Activated CD4-positive, alpha-beta T cell treated with anti-CD3 and anti-CD28 coated beads, Interleukin-2, amount 10 ng/mL, durations not matched to agents 24 days and 14 days (primary cell): Measurements from ENCODE around the gene SKAP1. TPM values are rescaled to one million over a fixed set of nuclear protein-coding genes. Genes with fewer than 3 reads are reported as not detected.
"Not testable (repeated sequence)": the region's sequence is repeated elsewhere in the genome, so short reads cannot be mapped to it uniquely, and the experiment has no call there.

Experiments
- DNase-seq: peaks from one replicate; pipeline ENCODE4 v3.0.0; 2022
- H3K27ac Mint-ChIP-seq: one replicate; pipeline ENCODE4 v1.8.0; 2022; ENCODE audit warnings: mild to moderate bottlenecking, mixed read lengths
- H3K27me3 Mint-ChIP-seq: one replicate; pipeline ENCODE4 v1.8.0; 2022; ENCODE audit warnings: mixed read lengths
- H3K36me3 Mint-ChIP-seq: one replicate; pipeline ENCODE4 v1.8.0; 2022; ENCODE audit warnings: low read depth, mild to moderate bottlenecking, mixed read lengths
- H3K4me1 Mint-ChIP-seq: one replicate; pipeline ENCODE4 v1.8.0; 2021; ENCODE audit warnings: mixed read lengths
- H3K4me3 Mint-ChIP-seq: one replicate; pipeline ENCODE4 v1.8.0; 2022; ENCODE audit warnings: mild to moderate bottlenecking, moderate library complexity, mixed read lengths
- H3K9me3 Mint-ChIP-seq: one replicate; pipeline ENCODE4 v1.8.0; 2021; ENCODE audit warnings: mixed read lengths
- intact Hi-C: fragments of 100-400 bp; cut with micrococcal nuclease; formaldehyde crosslinking; loops from one replicate; pipeline ENCODE4 v1.15.1; 2023
- total RNA-seq: library from RNA; stranded (reverse); gene quantifications from 2 replicates; pipeline ENCODE4 v1.2.3, GENCODE V29; 2022

Gene SKAP1
- total RNA-seq, 1 donor from 2014 or later = 59.3 TPM

DNA sequence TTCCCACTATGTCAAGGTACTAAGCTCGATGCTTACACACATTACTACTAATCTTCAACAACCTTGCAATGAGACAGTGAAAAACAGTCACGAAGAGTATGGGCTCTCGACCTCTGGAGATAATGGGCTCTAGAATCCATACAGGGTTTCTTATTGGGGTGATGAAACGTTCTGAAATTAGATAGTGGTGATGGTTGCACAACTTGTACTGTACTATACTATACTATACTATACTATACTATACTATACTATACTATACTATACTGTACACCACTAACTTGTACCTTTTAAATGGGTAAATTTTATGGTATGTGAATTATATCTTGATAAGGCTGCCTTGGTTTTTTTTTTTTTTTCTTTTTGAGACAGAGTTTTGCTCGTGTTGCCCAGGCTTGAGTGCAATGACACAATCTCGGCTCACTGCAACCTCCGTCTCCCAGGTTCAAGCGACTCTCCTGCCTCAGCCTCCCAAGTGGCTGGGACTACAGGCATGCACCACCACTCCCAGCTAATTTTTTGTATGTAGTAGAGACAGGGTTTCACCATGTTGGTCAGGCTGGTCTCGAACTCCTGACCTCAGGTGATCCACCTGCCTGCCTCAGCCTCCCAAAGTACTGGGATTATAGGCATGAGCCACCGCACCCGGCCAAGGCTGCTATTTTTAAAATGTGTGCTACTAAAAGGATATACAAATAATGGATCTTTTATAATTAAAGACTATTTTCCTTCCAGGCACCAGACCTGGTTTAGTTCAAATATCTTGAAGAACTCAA is 69.0 kb downstream of the SKAP1 start:
- H3K4me3 Mint-ChIP-seq, H3K27ac Mint-ChIP-seq, H3K9me3 Mint-ChIP-seq, H3K4me1 Mint-ChIP-seq, DNase-seq, H3K27me3 Mint-ChIP-seq, intact Hi-C loops: not testable (repeated sequence)
- peaks cover 18% of the 10 kb centered on the region for H3K36me3 Mint-ChIP-seq

DNA sequence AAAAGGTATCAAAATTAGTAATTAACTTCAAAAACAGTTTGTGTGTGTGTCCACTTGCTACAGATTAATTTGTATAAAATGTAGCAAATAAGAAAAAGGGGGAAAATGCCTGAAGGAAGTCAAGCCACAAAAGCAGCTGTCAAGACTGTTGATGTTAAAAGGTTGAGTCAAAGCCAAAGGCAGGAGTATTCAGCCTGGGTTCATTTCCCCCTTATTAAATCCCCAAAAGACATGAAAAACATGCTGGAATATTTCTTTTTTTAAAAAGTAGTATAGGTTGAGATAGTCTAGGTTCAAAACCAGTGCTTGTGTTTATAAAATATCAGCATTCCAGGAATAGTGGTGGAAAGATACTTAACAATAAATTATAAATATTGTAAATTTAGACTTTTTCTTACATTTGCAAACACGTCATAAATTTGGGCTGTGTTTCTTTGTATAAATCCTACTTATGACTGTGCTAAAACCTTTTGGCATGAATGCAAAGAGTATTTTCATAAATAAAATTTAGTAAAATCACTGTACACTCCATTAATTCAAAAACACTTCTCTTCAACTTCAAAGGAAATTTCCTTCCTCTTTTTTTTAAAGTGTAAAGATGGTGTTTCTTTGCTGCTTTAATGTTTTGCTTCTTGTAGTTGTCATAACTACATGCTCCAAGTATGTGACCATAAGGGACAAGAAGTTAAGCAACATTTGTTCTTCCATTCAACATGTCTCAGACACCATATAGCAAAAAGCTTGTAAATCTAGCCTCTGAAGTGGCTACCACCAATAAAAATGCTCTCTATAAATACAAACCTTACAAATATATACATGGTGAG is 72.0 kb downstream of the SKAP1 start:
- no peaks in the 10 kb centered on the region for H3K9me3 Mint-ChIP-seq
- H3K27me3 Mint-ChIP-seq = no peaks in the 10 kb centered on the region
- no peak for DNase-seq
- peaks cover 2% of the 10 kb centered on the region for H3K4me1 Mint-ChIP-seq
- H3K4me3 Mint-ChIP-seq = no peak overlapping the region
- H3K36me3 Mint-ChIP-seq = peaks cover 6% of the 10 kb centered on the region
- H3K27ac Mint-ChIP-seq = no peak overlapping the region
- intact Hi-C loops = no loop called here

DNA sequence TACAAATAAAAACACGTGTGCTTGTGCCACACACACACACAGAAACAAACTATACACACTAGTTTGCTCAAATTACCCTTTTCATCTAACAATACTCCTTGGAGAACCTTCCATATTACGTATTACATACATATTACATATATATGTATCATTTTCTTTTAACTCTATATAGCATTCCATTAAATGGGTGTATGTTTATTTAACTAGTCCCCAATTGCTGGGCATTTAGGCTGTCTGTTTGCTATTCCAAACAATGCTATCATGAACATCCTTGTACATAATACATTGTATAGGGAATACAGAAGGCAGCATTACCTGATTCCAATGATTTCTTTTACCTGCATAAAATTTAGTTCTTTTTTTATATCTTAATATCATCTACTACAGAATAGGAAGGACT is 73.1 kb downstream of the SKAP1 start:
- H3K4me3 Mint-ChIP-seq = no peak overlapping the region
- peaks cover 2% of the 10 kb centered on the region for H3K36me3 Mint-ChIP-seq
- no peaks in the 10 kb centered on the region for H3K27me3 Mint-ChIP-seq
- no peak for DNase-seq
- no peak overlapping the region for H3K27ac Mint-ChIP-seq
- no peaks in the 10 kb centered on the region for H3K9me3 Mint-ChIP-seq
- H3K4me1 Mint-ChIP-seq = peaks cover 5% of the 10 kb centered on the region
- intact Hi-C loops = no loop called here

DNA sequence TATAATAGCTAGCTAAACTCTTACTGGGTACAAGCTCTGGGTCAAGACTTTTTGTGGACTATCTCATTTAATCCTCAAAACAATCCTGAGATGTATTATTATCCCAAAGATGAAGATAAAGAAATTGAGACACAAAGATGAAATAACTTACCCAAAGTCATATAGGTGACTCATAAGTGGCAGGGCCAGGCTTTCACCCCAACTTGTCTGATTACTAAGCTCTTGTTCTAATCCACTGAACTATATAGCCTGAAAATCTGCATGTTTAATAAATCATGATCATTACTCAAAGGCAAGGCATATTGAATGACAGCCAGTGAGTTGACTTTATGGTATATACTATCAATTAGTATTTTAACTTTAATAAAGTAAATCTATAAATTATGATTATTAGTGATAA is 77.4 kb downstream of the SKAP1 start:
- H3K36me3 Mint-ChIP-seq = peaks cover 2% of the 10 kb centered on the region
- H3K9me3 Mint-ChIP-seq = no peaks in the 10 kb centered on the region
- no peaks in the 10 kb centered on the region for H3K27me3 Mint-ChIP-seq
- intact Hi-C loops = loop anchor here (1.0 to 5.0 kb wide), 3 partner anchors 40 to 130 kb away; no protein-coding TSS in a partner anchor
- no peak overlapping the region for H3K4me3 Mint-ChIP-seq
- no peak overlapping the region for H3K27ac Mint-ChIP-seq
- H3K4me1 Mint-ChIP-seq = peaks cover 6% of the 10 kb centered on the region
- DNase-seq = no peak

DNA sequence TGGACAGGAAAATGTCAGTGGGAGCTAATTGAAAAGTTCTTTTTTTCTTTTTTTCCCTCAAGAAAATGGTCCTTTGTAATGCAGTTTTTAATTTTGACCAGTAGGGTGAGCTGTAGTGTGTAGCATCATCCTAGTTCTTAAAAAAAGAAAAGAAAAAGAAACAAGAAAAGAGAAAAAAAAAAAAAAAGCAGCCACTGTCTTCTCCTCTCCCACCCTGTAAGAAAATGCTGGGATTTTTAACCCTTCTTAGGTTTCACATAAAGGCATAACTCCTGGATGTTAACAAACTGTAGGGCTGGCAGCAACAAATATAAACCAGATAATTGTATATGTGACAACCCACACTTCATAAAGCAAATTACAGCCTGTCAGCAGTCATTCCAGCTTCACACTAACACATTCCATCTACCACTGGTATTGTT is 78.1 kb downstream of the SKAP1 start:
- Mint-ChIP-seq H3K27me3 (no peaks in the 10 kb centered on the region), H3K27ac (no peak overlapping the region), H3K36me3 (peaks cover under 1% of the 10 kb centered on the region), H3K4me3 (no peak overlapping the region), H3K4me1 (peaks cover 6% of the 10 kb centered on the region), H3K9me3 (no peaks in the 10 kb centered on the region)
- DNase-seq = no peak
- intact Hi-C loops = loop anchor here (1.0 to 5.0 kb wide), 4 partner anchors 40 to 241 kb away; partner anchors contain the start of gene HOXB5

DNA sequence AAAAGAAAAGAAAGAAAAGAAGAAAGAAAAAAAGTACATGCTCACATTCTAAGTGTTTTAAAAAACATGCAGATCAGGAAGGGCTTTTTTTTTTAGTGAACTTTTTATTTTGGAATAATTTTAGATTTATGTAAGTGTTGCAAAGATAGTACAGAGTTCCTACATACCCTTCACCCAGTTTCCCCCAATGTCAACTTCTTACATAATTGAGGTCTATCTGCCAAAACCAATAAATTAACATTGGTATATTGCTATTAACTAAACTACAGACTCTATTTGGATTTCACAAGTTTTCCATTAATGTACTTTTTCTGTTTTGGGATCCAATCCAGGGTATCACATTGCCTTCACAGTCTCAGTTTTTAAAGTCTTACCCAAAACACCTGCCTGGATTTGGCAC is 81.7 kb downstream of the SKAP1 start:
- no peak for DNase-seq
- H3K27ac Mint-ChIP-seq = no peak overlapping the region
- no peaks in the 10 kb centered on the region for H3K27me3 Mint-ChIP-seq
- peaks cover 9% of the 10 kb centered on the region for H3K4me1 Mint-ChIP-seq
- H3K4me3 Mint-ChIP-seq = no peak overlapping the region
- no peaks in the 10 kb centered on the region for H3K9me3 Mint-ChIP-seq
- intact Hi-C loops = no loop called here
- peaks cover 19% of the 10 kb centered on the region for H3K36me3 Mint-ChIP-seq

DNA sequence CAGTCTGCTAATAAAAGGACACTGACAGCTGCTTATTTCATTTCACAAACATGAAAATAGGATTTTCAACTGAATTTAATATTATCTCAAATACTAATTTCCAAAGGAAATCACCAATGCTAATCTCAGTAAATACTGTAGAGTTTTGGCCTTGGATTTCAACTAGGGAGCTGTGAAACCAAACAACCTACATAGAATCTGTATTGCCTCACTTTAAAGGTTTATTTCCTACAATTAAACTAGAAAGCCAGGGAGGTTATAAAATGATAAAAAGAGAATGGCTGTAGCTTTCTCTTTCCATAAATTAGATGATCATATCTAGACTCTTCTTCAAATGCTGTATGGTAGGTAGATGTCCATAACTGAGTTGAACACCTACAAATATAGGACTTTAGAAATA is 82.8 kb downstream of the SKAP1 start:
- peaks cover 9% of the 10 kb centered on the region for H3K4me1 Mint-ChIP-seq
- H3K27me3 Mint-ChIP-seq = no peaks in the 10 kb centered on the region
- H3K9me3 Mint-ChIP-seq = no peaks in the 10 kb centered on the region
- DNase-seq = no peak
- no peak overlapping the region for H3K27ac Mint-ChIP-seq
- no peak overlapping the region for H3K4me3 Mint-ChIP-seq
- H3K36me3 Mint-ChIP-seq = peaks cover 21% of the 10 kb centered on the region
- intact Hi-C loops = no loop called here

DNA sequence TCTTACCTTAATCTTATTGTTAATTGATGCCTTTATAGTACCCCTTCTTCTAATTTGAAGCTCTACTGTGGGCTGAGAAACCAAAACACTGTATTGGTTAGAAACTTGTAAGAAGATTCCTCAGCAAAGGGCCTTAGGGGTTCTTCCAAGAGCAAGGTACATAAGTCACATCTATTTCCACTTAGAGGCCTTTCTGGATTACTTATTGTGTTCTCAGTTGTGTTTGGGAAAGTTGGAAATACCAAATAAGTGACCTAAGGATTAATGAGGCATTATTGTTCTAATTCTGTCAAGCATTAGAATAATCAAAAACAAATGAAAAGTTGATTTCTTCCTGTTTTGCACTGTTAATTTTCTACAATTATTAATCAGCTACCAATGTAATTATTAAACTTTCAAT is 85.8 kb downstream of the SKAP1 start:
- Mint-ChIP-seq H3K27ac (no peak overlapping the region), H3K27me3 (no peaks in the 10 kb centered on the region), H3K36me3 (peaks cover 25% of the 10 kb centered on the region), H3K9me3 (no peaks in the 10 kb centered on the region), H3K4me3 (no peak overlapping the region), H3K4me1 (peaks cover 6% of the 10 kb centered on the region)
- intact Hi-C loops = no loop called here
- DNase-seq = no peak

DNA sequence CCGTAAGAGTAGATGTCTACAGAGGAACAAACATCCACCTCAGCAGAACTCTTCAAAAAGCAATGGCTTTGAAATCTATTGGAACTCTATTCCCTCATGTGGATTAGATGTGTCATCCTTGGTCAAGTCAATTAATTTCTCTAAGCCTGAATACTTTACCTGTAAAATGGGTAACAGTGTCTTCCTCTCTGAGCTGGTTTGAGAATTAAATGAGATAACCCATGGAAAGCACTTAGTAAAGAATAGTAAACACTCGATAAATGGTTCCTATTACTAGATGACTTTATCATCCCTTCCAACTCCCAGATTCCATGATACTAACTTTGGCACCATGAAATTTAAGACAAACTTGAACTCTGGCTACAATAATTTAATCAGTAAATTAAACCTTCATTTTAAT is 89.1 kb downstream of the SKAP1 start:
- intact Hi-C loops = no loop called here
- H3K36me3 Mint-ChIP-seq = peaks cover 26% of the 10 kb centered on the region
- no peaks in the 10 kb centered on the region for H3K9me3 Mint-ChIP-seq
- H3K4me3 Mint-ChIP-seq = no peak overlapping the region
- no peak overlapping the region for H3K27ac Mint-ChIP-seq
- no peak for DNase-seq
- no peaks in the 10 kb centered on the region for H3K27me3 Mint-ChIP-seq
- peaks cover 10% of the 10 kb centered on the region for H3K4me1 Mint-ChIP-seq

DNA sequence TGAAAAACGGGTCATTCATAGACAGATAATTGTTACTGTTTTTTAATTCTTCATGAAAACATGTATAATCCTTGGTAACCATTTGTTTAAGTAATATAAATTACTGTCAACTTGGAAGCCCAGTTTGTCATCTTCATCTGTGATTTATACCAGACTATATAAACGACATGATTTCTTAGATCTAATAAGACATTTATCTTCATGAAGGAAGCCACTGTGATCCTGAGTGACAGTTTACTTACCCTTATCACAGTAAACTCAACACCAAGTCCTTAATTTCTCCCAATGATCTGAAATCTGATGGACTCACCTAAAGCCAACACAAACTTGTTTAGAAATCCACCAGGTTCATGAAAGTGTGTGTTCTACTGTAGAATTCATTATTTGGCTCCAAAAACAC is 91.3 kb downstream of the SKAP1 start:
- H3K4me1 Mint-ChIP-seq = peaks cover 13% of the 10 kb centered on the region
- H3K9me3 Mint-ChIP-seq = no peaks in the 10 kb centered on the region
- no peaks in the 10 kb centered on the region for H3K27me3 Mint-ChIP-seq
- H3K27ac Mint-ChIP-seq = no peak overlapping the region
- no peak for DNase-seq
- no peak overlapping the region for H3K4me3 Mint-ChIP-seq
- H3K36me3 Mint-ChIP-seq = peaks cover 13% of the 10 kb centered on the region
- intact Hi-C loops = loop anchor here (10.0 kb wide), 1 partner anchor 314 kb away; no protein-coding TSS in a partner anchor

DNA sequence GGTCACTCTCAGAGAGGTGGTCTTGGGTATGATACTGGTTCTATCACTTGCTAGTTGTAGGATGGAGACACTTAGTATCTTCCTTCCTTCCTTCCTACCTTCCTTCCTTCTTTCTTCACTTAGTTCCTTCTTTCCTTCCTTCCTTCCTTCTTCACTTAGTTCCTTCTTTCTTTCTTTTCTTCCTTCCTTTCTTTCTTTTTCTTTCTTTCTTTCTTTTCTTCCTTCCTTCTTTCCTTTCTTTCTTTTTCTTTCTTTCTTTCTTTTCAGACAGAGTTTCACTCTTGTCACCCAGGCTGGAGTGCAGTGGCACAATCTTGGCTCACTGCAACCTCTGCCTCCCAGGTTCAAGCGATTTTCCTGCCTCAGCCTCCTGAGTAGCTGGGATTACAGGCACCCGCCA is 92.1 kb downstream of the SKAP1 start:
- H3K36me3 Mint-ChIP-seq = peaks cover 11% of the 10 kb centered on the region
- not testable (repeated sequence) for DNase-seq, H3K9me3 Mint-ChIP-seq, H3K4me3 Mint-ChIP-seq, H3K27me3 Mint-ChIP-seq
- intact Hi-C loops = loop anchor here (2.0 to 10.0 kb wide), 2 partner anchors 119 to 313 kb away; no protein-coding TSS in a partner anchor
- H3K27ac Mint-ChIP-seq = peak overlapping the region; percentile 42
- H3K4me1 Mint-ChIP-seq = peaks cover 15% of the 10 kb centered on the region

DNA sequence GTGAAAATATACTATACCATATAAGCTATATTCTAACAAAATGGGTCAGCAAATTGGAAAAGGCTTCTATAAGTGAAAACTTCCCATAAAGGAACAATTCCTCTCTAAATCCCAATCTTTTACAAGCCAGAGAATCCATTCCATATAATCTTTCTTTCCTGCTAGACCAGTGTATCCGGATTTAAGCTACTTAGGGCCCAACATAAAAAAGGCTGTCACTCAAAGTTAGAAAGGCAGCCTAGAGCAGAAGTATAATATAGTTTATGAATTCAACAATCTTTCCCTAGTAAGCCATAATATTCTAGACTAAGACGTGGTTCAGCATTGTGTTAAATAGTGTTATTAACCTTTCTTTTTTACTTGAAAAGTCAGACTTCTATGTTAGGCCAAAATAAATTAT is 93.0 kb downstream of the SKAP1 start:
- DNase-seq = no peak
- no peaks in the 10 kb centered on the region for H3K27me3 Mint-ChIP-seq
- H3K36me3 Mint-ChIP-seq = peaks cover 6% of the 10 kb centered on the region
- H3K4me1 Mint-ChIP-seq = peaks cover 12% of the 10 kb centered on the region
- intact Hi-C loops = loop anchor here (1.0 to 10.0 kb wide), 3 partner anchors 120 to 312 kb away; no protein-coding TSS in a partner anchor
- H3K9me3 Mint-ChIP-seq = no peaks in the 10 kb centered on the region
- H3K27ac Mint-ChIP-seq = no peak overlapping the region
- no peak overlapping the region for H3K4me3 Mint-ChIP-seq

DNA sequence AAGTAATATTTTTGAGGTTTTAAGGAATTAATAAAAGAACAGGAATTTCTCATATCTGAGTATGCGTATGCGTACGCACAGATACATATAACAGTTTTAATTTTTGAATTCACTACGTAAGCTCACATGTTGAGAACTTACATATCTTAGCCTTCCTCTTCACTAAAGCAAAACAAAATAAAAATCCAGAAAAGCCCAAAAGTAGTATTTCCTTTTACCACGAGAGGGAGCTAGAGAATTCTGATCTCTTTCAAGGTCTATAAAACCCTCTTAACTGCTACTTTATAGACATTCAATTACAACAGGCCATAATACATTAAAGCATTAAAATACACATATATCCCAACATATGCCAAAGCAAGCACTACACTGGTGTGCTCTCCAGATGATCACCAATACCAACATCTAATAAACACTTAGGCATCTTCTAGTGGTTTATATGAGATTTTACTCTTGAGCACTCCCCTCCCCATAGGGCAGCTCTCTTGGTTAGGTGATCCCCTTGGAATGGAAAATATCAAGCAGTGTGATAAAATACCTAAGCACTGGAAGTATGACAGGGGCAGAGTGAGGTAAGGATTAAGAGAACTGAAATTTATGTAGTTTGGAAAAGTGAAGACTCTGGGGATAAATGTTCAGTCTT is 94.0 kb downstream of the SKAP1 start:
- H3K4me3 Mint-ChIP-seq = no peak overlapping the region
- peaks cover 12% of the 10 kb centered on the region for H3K4me1 Mint-ChIP-seq
- no peaks in the 10 kb centered on the region for H3K27me3 Mint-ChIP-seq
- no peak overlapping the region for H3K27ac Mint-ChIP-seq
- peaks cover 10% of the 10 kb centered on the region for H3K36me3 Mint-ChIP-seq
- intact Hi-C loops = loop anchor here (1.0 to 10.0 kb wide), 3 partner anchors 121 to 311 kb away; no protein-coding TSS in a partner anchor
- DNase-seq = peak; percentile 72
- H3K9me3 Mint-ChIP-seq = no peaks in the 10 kb centered on the region
